DMS153 treated with DMSO at 0.1 percent for 48 hours (cell line): Measurements from ENCODE around the gene NR0B1.

Experiments
- DNase-seq: peaks from one replicate; lab custom pipeline; 2025; ENCODE audit not compliant: unreplicated experiment; lab: John Stamatoyannopoulos, UW

Gene NR0B1

GRCh38 chrX:30309139-30309571 is at the start of gene NR0B1:
NR0B1 (minus strand) TSS chrX:30309390; CDS start chrX:30309363, 27 bp downstream.
- DNase-seq, result peak; percentile 10

GRCh38 chrX:30349946-30350345 is 40.8 kb upstream of the NR0B1 start:
- no peak for DNase-seq

- no peak for DNase-seq
Measured at GRCh38 chrX:30343206-30343605, 34.0 kb upstream of the NR0B1 start.

- DNase-seq, result no peak
Measured at GRCh38 chrX:30340753-30341152, 31.6 kb upstream of the NR0B1 start.

GRCh38 chrX:30327762-30328161 is 18.6 kb upstream of the NR0B1 start:
- DNase-seq, result no peak

- DNase-seq, result no peak
Measured at GRCh38 chrX:30317308-30317707, 8.1 kb upstream of the NR0B1 start.

- peak; percentile 16 for DNase-seq
Measured at GRCh38 chrX:30313322-30313721, 4.1 kb upstream of the NR0B1 start.

- no peak for DNase-seq
Measured at GRCh38 chrX:30312858-30313257, 3.7 kb upstream of the NR0B1 start.

GRCh38 chrX:30310429-30311206 is 1.4 kb upstream of the NR0B1 start:
- no peak for DNase-seq

- DNase-seq, result peak; percentile 38
Measured at GRCh38 chrX:30308263-30309138, 689 bp downstream of the NR0B1 start.

- DNase-seq, result no peak
Measured at GRCh38 chrX:30307466-30307865, 1.7 kb downstream of the NR0B1 start.

- DNase-seq, result no peak
Measured at GRCh38 chrX:30304866-30305265, 4.3 kb downstream of the NR0B1 start.

GRCh38 chrX:30302956-30303355 is 6.2 kb downstream of the NR0B1 start:
- DNase-seq, result no peak

GRCh38 chrX:30301963-30302362 is 7.2 kb downstream of the NR0B1 start:
- peak; percentile 4 for DNase-seq

- no peak for DNase-seq
Measured at GRCh38 chrX:30301208-30301607, 8.0 kb downstream of the NR0B1 start.

GRCh38 chrX:30296408-30297254 is 12.6 kb downstream of the NR0B1 start:
- DNase-seq, result no peak

- DNase-seq, result no peak
Measured at GRCh38 chrX:30283456-30284200, 25.6 kb downstream of the NR0B1 start.

- DNase-seq, result no peak
Measured at GRCh38 chrX:30282527-30282926, 26.7 kb downstream of the NR0B1 start.

GRCh38 chrX:30280428-30280827 is 28.8 kb downstream of the NR0B1 start:
- no peak for DNase-seq

GRCh38 chrX:30278365-30278764 is 30.8 kb downstream of the NR0B1 start:
- no peak for DNase-seq
